ENCODE measurements around the gene C19orf38.

- TF ChIP-seq REST (IDR thresholded peaks at IDR 0.05) (no peak), USF2 (IDR thresholded peaks at IDR 0.05) (no peak), JUNB (IDR thresholded peaks at IDR 0.05) (no peak), RARB (CRISPR knock-in tag; IDR thresholded peaks at IDR 0.05) (no peak), CTCF (IDR thresholded peaks at IDR 0.05) (no peak), CEBPB (IDR thresholded peaks at IDR 0.05) (no peak), RNF2 (IDR thresholded peaks at IDR 0.05; ENCODE audit: borderline replicate concordance, low read depth) (no peak), EP300 (IDR thresholded peaks at IDR 0.05) (no peak), MAX (IDR thresholded peaks at IDR 0.05) (no peak), ZFP36 (IDR thresholded peaks at IDR 0.05; ENCODE audit: borderline replicate concordance, partially characterized antibody) (no peak)
Measured at GRCh38 chr19:10818301-10819123, 29.7 kb upstream of the C19orf38 start.
